Mesenchymal stem cell (in vitro differentiated cells and primary cell): Measurements from ENCODE around the gene CTSH.

Experiments used
- DNase-seq: peaks from one replicate; pipeline ENCODE4 v3.0.0-alpha.2; 2013
- H2AFZ ChIP-seq: one replicate; pipeline ENCODE4 v1.6.1; 2013; ENCODE audit warnings: low read depth, mild to moderate bottlenecking, control low read depth, inconsistent platforms, low read length, moderate library complexity
- H2AK5ac ChIP-seq: 2 replicates; pipeline ENCODE4 v1.6.1; 2013; ENCODE audit warnings: low read length, moderate library complexity, mild to moderate bottlenecking, inconsistent platforms; ENCODE audit not compliant: severe bottlenecking
- H2BK120ac ChIP-seq: one replicate; pipeline ENCODE4 v1.6.1; 2013; ENCODE audit warnings: low read depth, mild to moderate bottlenecking, inconsistent platforms, low read length, moderate library complexity
- H2BK12ac ChIP-seq, 2 experiments: one replicate each; pipeline ENCODE4 v1.6.1; 2013; ENCODE audit warnings: inconsistent platforms in 2 of 2, low read length in 2 of 2, mild to moderate bottlenecking in 2 of 2, moderate library complexity in 2 of 2, control low read depth in 1 of 2
- H2BK15ac ChIP-seq: one replicate; pipeline ENCODE4 v1.6.1; 2013; ENCODE audit warnings: mild to moderate bottlenecking, low read depth, inconsistent platforms; ENCODE audit not compliant: poor library complexity, severe bottlenecking
- H2BK5ac ChIP-seq: 2 replicates; pipeline ENCODE4 v1.6.1; 2013; ENCODE audit warnings: low read depth, mild to moderate bottlenecking, low read length, control low read depth, inconsistent platforms; ENCODE audit not compliant: poor library complexity, severe bottlenecking
- H3K14ac ChIP-seq, 2 experiments: one replicate each; pipeline ENCODE4 v1.6.1; 2013; ENCODE audit warnings: inconsistent platforms in 2 of 2, low read length in 2 of 2, control low read depth in 1 of 2, mild to moderate bottlenecking in 1 of 2, moderate library complexity in 1 of 2
- H3K18ac ChIP-seq, 2 experiments: one replicate each; pipeline ENCODE4 v1.6.1; 2013; ENCODE audit warnings: inconsistent platforms in 2 of 2, low read length in 2 of 2, control low read depth in 1 of 2, low read depth in 1 of 2, mild to moderate bottlenecking in 1 of 2
- H3K23ac ChIP-seq, 2 experiments: one replicate each; pipeline ENCODE4 v1.6.1; 2013; ENCODE audit warnings: inconsistent platforms in 2 of 2, low read length in 2 of 2, mild to moderate bottlenecking in 2 of 2, moderate library complexity in 2 of 2, control low read depth in 1 of 2
- H3K27ac ChIP-seq: 2 replicates; pipeline ENCODE4 v1.5.1; 2013; ENCODE audit warnings: mild to moderate bottlenecking, moderate library complexity, low read length, control low read depth, inconsistent platforms; ENCODE audit not compliant: poor library complexity, severe bottlenecking
- H3K27me3 ChIP-seq, 2 experiments: 2 replicates each; pipeline versions ENCODE4 v1.6.1 to v1.7.0; 2013; ENCODE audit warnings: low read length in 2 of 2, mild to moderate bottlenecking in 2 of 2, moderate library complexity in 2 of 2, control low read depth in 1 of 2, inconsistent platforms in 1 of 2; ENCODE audit not compliant: control insufficient read depth in 1 of 2, insufficient read depth in 1 of 2
- H3K36me3 ChIP-seq, 2 experiments: 2 replicates each; pipeline versions ENCODE4 v1.6.1 to v1.7.0; 2013; ENCODE audit warnings: low read length in 2 of 2, control low read depth in 1 of 2, inconsistent platforms in 1 of 2, low read depth in 1 of 2, mild to moderate bottlenecking in 1 of 2; ENCODE audit not compliant: insufficient read depth in 2 of 2, control insufficient read depth in 1 of 2
- H3K4ac ChIP-seq, 2 experiments: one replicate each; pipeline ENCODE4 v1.6.1; 2013; ENCODE audit warnings: inconsistent platforms in 2 of 2, low read length in 2 of 2, mild to moderate bottlenecking in 2 of 2, moderate library complexity in 2 of 2, control low read depth in 1 of 2, low read depth in 1 of 2
- H3K4me1 ChIP-seq: 2 replicates; pipeline ENCODE4 v1.6.1; 2013; ENCODE audit warnings: low read depth, low read length, control low read depth; ENCODE audit not compliant: control insufficient read depth, insufficient read depth
- H3K4me2 ChIP-seq: 2 replicates; pipeline ENCODE4 v1.6.1; 2013; ENCODE audit warnings: low read length, mild to moderate bottlenecking, inconsistent platforms; ENCODE audit not compliant: poor library complexity, severe bottlenecking
- H3K4me3 ChIP-seq, 2 experiments: 2 replicates each; pipeline versions ENCODE4 v1.5.1 to v1.7.0; 2013; ENCODE audit warnings: low read length in 2 of 2, mild to moderate bottlenecking in 2 of 2, control low read depth in 1 of 2, low read depth in 1 of 2; ENCODE audit not compliant: insufficient read depth in 1 of 2
- H3K79me1 ChIP-seq: replicated peaks from 2 replicates; pipeline ENCODE4 v1.6.1; 2013; ENCODE audit warnings: mild to moderate bottlenecking, control low read depth, low read length, inconsistent platforms; ENCODE audit not compliant: poor library complexity, severe bottlenecking
- H3K9ac ChIP-seq: 2 replicates; pipeline ENCODE4 v1.7.0; 2013; ENCODE audit warnings: mild to moderate bottlenecking, low read length, moderate library complexity
- H3K9me3 ChIP-seq: 2 replicates; pipeline ENCODE4 v1.7.0; 2013; ENCODE audit warnings: mild to moderate bottlenecking, low read length; ENCODE audit not compliant: control insufficient read depth
- H4K8ac ChIP-seq: one replicate; pipeline ENCODE4 v1.6.1; 2013; ENCODE audit warnings: inconsistent platforms, mild to moderate bottlenecking, low read length, moderate library complexity
- H4K91ac ChIP-seq: one replicate; pipeline ENCODE4 v1.6.1; 2013; ENCODE audit warnings: mild to moderate bottlenecking, low read length, inconsistent platforms
- WGBS: methylation state at CpG from one replicate; pipeline ENCODE4 v1.1.7; 2013; ENCODE audit warnings: mixed read lengths; 5-methylcytosine and 5-hydroxymethylcytosine counted together

The CTSH gene

DNA sequence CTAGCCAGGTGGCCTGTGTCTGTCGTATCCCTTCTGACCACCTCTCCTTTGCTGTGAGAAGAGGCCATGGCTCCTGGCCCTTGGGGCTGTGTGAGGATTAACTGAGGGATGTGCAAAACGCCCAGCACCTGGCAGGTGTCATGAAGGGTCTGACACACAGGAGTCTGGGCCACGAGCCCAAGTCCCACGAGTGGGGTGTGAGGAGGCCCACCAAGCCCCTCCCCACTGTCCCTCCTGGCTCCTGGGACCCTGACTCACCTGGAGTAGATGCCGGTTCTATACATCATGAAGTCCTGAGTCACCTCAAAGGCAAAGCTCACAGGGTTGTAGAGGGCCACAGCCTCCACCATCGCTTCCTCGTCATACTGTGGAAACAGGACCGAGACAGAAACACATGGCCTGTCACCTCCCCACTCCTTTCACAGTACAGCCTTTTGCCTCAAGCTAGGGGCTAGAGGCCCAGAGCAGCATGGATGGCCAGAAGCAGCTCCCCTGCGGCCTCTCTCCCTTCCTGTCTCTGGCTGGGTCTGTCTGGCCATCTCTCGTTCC lies 19.7 kb downstream of the CTSH start:
- Histone ChIP-seq H2BK5ac (no peak overlapping the region), H2BK15ac (no peak overlapping the region), H2AFZ (no peak overlapping the region), H3K9me3 (no peaks in the 10 kb centered on the region), H3K79me1 (peaks cover 11% of the 10 kb centered on the region), H3K27ac (no peak overlapping the region), H3K9ac (no peak overlapping the region), H2BK12ac (no peak overlapping the region), H2AK5ac (no peak overlapping the region), H3K36me3 (peaks cover 61 to 66% of the 10 kb centered on the region in 2 experiments), H4K91ac (no peak overlapping the region), H3K18ac (no peak overlapping the region), H4K8ac (no peak overlapping the region), H3K4me2 (no peak overlapping the region), H3K4me3 (no peak overlapping the region), H3K14ac (peak overlapping the region in 1 of 2 experiments; percentile 41), H2BK120ac (no peak overlapping the region), H3K4ac (no peak overlapping the region), H3K23ac (no peak overlapping the region), H3K27me3 (no peaks in the 10 kb centered on the region), H3K4me1 (peaks cover 3% of the 10 kb centered on the region)
- WGBS: 95% methylated on average over 9 of the region's 10 CpGs
- DNase-seq: no peak

DNA sequence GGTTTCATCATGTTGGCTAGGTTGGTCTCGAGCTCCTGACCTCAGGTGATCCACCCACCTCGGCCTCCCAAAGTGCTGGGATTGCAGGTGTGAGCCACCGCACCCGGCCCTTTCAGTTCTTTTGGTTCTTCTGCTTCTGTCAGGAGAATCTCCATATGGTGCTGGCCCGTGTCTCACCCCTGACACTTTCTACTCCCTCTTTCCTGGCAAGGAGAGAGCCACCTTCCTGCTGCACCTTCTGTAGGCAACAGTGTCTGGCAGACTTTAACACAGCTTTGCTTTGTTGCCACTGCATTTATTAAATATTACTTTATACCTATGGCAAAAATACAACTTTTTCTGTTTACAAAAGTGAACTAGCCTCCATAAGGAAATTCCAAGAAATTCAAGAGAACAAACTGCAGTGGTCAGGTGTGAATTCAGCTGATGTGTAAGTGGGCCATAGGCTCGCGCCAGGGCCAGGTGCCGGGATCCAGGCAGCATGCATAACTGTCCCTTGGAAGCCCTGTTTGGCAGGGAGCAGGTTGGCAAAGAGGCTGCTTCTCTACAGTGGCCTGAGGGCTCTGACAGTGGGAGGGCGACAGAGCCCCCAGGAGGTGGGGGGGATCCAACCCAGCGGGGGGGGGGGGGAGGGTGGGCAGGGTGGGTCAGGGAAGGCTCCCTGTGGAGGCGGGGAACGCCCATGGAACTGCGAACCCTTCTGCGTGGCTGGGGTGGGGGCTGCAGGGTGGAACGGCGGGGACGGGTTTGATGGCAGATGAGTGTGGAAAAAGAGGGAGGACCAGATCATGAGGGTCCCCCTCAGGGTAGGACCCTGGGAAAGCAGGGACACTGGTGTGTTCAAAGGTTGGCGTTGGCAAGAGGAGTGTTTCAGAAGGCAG lies 21.1 kb downstream of the CTSH start:
- WGBS: 99% methylated on average over 17 of the region's 18 CpGs

DNA sequence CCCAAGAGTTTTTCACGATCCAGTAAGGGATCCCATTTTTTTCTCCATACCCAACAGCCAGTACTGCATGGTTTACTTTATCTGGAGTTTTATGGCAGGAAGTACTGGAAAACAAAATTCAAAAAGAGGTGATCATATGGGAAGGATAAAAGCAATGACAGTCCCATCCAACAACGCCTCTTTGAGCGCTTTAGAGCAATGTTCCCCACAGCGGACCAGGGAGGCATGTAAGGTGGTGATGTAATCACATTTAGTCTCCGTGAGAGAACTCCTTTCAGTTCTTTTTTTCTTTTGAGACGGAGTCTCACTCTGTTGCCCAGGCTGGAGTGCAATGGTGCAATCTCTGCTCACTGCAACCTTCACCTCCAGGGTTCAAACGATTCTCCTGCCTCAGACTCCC lies 21.8 kb downstream of the CTSH start:
- H3K4me2 ChIP-seq: no peak overlapping the region
- H3K4me3 ChIP-seq: no peak overlapping the region
- no peak overlapping the region for H2BK120ac ChIP-seq
- H3K18ac ChIP-seq: no peak overlapping the region
- no peak overlapping the region for H2AFZ ChIP-seq
- no peak overlapping the region for H2BK15ac ChIP-seq
- no peak overlapping the region for H3K23ac ChIP-seq
- 94% methylated on average over 6 of the region's 7 CpGs for WGBS
- peaks cover 16% of the 10 kb centered on the region for H3K79me1 ChIP-seq
- H3K36me3 ChIP-seq: peaks cover 76 to 80% of the 10 kb centered on the region in 2 experiments
- DNase-seq: no peak
- H4K8ac ChIP-seq: no peak overlapping the region
- H4K91ac ChIP-seq: no peak overlapping the region
- H3K4me1 ChIP-seq: peaks cover 3% of the 10 kb centered on the region
- H3K27me3 ChIP-seq: no peaks in the 10 kb centered on the region
- no peak overlapping the region for H3K14ac ChIP-seq
- no peak overlapping the region for H3K4ac ChIP-seq
- no peak overlapping the region for H2BK12ac ChIP-seq
- no peak overlapping the region for H2BK5ac ChIP-seq
- no peak overlapping the region for H2AK5ac ChIP-seq
- H3K9ac ChIP-seq: no peak overlapping the region
- H3K9me3 ChIP-seq: no peaks in the 10 kb centered on the region
- H3K27ac ChIP-seq: no peak overlapping the region

More for the DNA sequence above, 21.1 kb downstream of the CTSH start:
- no peak overlapping the region for H2BK120ac ChIP-seq
- no peak overlapping the region for H3K27ac ChIP-seq
- no peak overlapping the region for H3K9ac ChIP-seq
- H2AK5ac ChIP-seq: no peak overlapping the region
- peaks cover 13% of the 10 kb centered on the region for H3K79me1 ChIP-seq
- no peak overlapping the region for H2BK12ac ChIP-seq
- H3K9me3 ChIP-seq: no peaks in the 10 kb centered on the region
- no peak overlapping the region for H4K8ac ChIP-seq
- H3K18ac ChIP-seq: no peak overlapping the region
- no peak overlapping the region for H3K4me2 ChIP-seq
- no peak for DNase-seq
- H3K27me3 ChIP-seq: no peaks in the 10 kb centered on the region
- no peak overlapping the region for H3K4ac ChIP-seq
- no peak overlapping the region for H3K23ac ChIP-seq
- H2AFZ ChIP-seq: no peak overlapping the region
- H3K36me3 ChIP-seq: peaks cover 73 to 75% of the 10 kb centered on the region in 2 experiments
- no peak overlapping the region for H4K91ac ChIP-seq
- H2BK15ac ChIP-seq: no peak overlapping the region
- no peak overlapping the region for H3K14ac ChIP-seq
- H3K4me3 ChIP-seq: no peak overlapping the region
- H3K4me1 ChIP-seq: peaks cover 3% of the 10 kb centered on the region
- no peak overlapping the region for H2BK5ac ChIP-seq

DNA sequence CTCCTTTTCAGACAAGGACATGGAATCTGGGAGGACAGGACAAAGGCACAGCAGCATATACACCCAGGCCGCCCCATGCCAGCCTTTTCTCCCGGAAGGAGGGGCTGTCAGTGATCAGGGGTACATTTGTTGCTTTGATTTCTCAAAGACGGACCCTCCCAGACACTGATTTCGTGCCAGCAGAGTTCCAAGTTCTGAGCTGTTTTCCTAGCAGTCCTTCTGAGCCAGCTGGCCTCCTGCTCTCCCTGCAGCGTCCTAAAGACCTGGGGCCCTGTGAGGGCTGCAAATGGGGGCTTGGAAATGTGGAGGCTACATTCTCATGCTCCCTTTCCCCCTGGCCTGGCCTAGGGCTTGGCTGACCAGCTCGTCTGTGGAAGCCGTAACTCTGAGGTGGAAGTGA lies 22.3 kb downstream of the CTSH start:
- Histone ChIP-seq H2BK120ac (no peak overlapping the region), H3K27me3 (no peaks in the 10 kb centered on the region), H3K9ac (no peak overlapping the region), H2BK12ac (no peak overlapping the region), H3K27ac (no peak overlapping the region), H3K23ac (no peak overlapping the region), H2BK15ac (no peak overlapping the region), H3K4ac (no peak overlapping the region), H3K4me2 (no peak overlapping the region), H4K8ac (no peak overlapping the region), H2BK5ac (no peak overlapping the region), H2AFZ (no peak overlapping the region), H4K91ac (no peak overlapping the region), H3K4me1 (peaks cover 3% of the 10 kb centered on the region), H3K36me3 (peaks cover 76 to 79% of the 10 kb centered on the region in 2 experiments), H3K79me1 (peaks cover 16% of the 10 kb centered on the region), H3K14ac (no peak overlapping the region), H3K18ac (no peak overlapping the region), H3K9me3 (no peaks in the 10 kb centered on the region), H2AK5ac (no peak overlapping the region), H3K4me3 (no peak overlapping the region)
- WGBS: 94% methylated on average over 7 of the region's 7 CpGs
- no peak for DNase-seq
